ENCODE results near the gene GUCA2A. TPM values are rescaled to one million over a fixed set of nuclear protein-coding genes. Genes with fewer than 3 reads are reported as not detected.

The GUCA2A gene
- total and polyA plus RNA-seq, 2 of the 8 experiments (the other 6 are each of a cell fraction or from before 2014, with no cell fraction given), result not detected

DNA sequence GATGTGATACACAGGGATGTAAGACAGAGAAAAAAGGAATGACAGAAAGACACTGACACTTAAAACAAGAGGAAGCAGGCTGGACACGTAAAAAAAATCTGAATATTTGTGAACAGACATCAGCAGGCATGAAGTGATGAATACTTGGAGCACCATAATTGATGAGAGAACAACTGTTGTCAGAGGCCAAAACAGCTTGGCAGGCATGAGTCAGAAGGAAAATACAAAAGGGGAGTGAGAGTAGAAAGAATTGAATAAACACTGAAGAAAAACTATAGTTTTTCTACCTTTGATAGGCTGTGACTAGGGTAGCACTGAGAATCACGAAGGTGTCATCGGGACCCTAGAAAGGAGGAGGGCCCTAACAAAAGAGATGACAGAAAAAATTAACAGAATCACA is 21.6 kb upstream of the GUCA2A start:
- Histone ChIP-seq H2BK20ac (ENCODE audit: low read length) (no peak overlapping the region), H3K23ac (ENCODE audit: insufficient read length) (no peak overlapping the region), H3K36me3 (ENCODE audit: control insufficient read depth in 2 of 4, insufficient read depth in 4 of 4, low read length in 3 of 4) (peaks cover 0 to 24% (median 10%) of the 10 kb centered on the region in 4 experiments; a peak in 5 of 8 replicates), H3K4me2 (ENCODE audit: insufficient read depth in 1 of 2, low read depth in 2 of 2, low read length in 2 of 2) (no peak overlapping the region), H3K4me1 (replicated peaks in 1 of 4; ENCODE audit: control insufficient read depth in 3 of 4, insufficient read depth in 4 of 4, low read length in 3 of 4) (no peaks in the 10 kb centered on the region), H3K4me3 (ENCODE audit: extremely low read depth in 1 of 4, insufficient read depth in 2 of 4, low read depth in 3 of 4, low read length in 4 of 4) (no peak overlapping the region), H4K8ac (ENCODE audit: extremely low read depth, insufficient read depth, low read length) (no peak overlapping the region), H4K91ac (replicated peaks; ENCODE audit: insufficient read length, low read length) (no peak overlapping the region), H4K5ac (ENCODE audit: insufficient read length, low read depth, low read length) (no peak overlapping the region), H2BK120ac (replicated peaks; ENCODE audit: low read depth, low read length) (no peak overlapping the region), H3K9ac (replicated peaks in 1 of 4; ENCODE audit: extremely low read depth in 1 of 4, low read depth in 3 of 4, low read length in 3 of 4) (no peak overlapping the region), H2AFZ (ENCODE audit: low read length) (no peak overlapping the region), H3K23me2 (ENCODE audit: low read depth, low read length) (no peaks in the 10 kb centered on the region; the same call in 1 of the 2 replicates), H3K9me3 (ENCODE audit: insufficient read depth in 2 of 2, low read depth in 1 of 2, low read length in 1 of 2) (no peaks in the 10 kb centered on the region), H2AK5ac (ENCODE audit: low read depth, low read length) (no peak overlapping the region), H2BK15ac (ENCODE audit: low read length) (no peak overlapping the region), H3K18ac (ENCODE audit: extremely low read depth, low read length) (no peak overlapping the region), H3K27ac (ENCODE audit: low read depth, low read length) (no peak overlapping the region), H2BK5ac (ENCODE audit: low read depth, low read length) (no peak overlapping the region), H3K79me2 (ENCODE audit: control insufficient read depth in 1 of 2, insufficient read depth in 2 of 2, low read length in 2 of 2) (no peaks in the 10 kb centered on the region), H2BK12ac (ENCODE audit: low read depth, low read length) (no peak overlapping the region), H3K14ac (ENCODE audit: insufficient read length) (no peak overlapping the region), H3K4ac (replicated peaks; ENCODE audit: insufficient read length, low read depth, low read length) (no peak overlapping the region), H3K56ac (replicated peaks; ENCODE audit: insufficient read length, low read depth, low read length) (no peak overlapping the region), H3K27me3 (replicated peaks in 1 of 4; ENCODE audit: control insufficient read depth in 3 of 4, extremely low read depth in 1 of 4, insufficient read depth in 3 of 4, low read length in 3 of 4) (no peaks in the 10 kb centered on the region), H4K20me1 (replicated peaks in 1 of 2; ENCODE audit: control insufficient read depth in 1 of 2, insufficient read depth in 2 of 2, low read length in 2 of 2) (no peaks in the 10 kb centered on the region), H3K79me1 (ENCODE audit: low read depth, low read length) (0 out of 2 replicates have a peak, but pooled peaks cover under 1% of the 10 kb centered on the region)
- 95% methylated on average over 3 of the region's 3 CpGs; no CpG with 5 or more reads in 1 of the 2 experiments for WGBS, 2 experiments (ENCODE audit: extremely low coverage in 1 of 2, insufficient coverage in 1 of 2, insufficient read length in 1 of 2, insufficient replicate concordance in 2 of 2, low coverage in 1 of 2, low lambda C conversion rate in 2 of 2, missing lambda C conversion rate in 1 of 2)
- DNase-seq (ENCODE audit: low read depth in 1 of 2, low spot score in 2 of 2) (no peak), FAIRE-seq (no peak)
- POLR2A ChIA-PET (ENCODE audit: partially characterized antibody), result no interaction called here
- CTCF ChIA-PET (ENCODE audit: partially characterized antibody), result interaction anchor here (0.6 to 3.1 kb wide), 3 partner anchors 9 to 411 kb away, joined by 3 to 9 read pairs (median 3); no protein-coding TSS in a partner anchor

All from H1 (cell line).